A673 (cell line): ENCODE data around the gene DENND5B. TPM values are rescaled to one million over a fixed set of nuclear protein-coding genes. Genes with fewer than 3 reads are reported as not detected.

Experiments
- BruUV-seq: library from RNA; stranded (reverse); fragments of 400-500 nt; replicated peaks from 2 replicates; lab custom pipeline; 2021; lab: Mats Ljungman, UMichigan
- CTCF ChIA-PET: fragments of 300-600 bp; sonication (Branson Sonifier 250); formaldehyde crosslinking; loops from one replicate; lab custom pipeline; 2022; ENCODE audit warnings: antibody characterized with exemption; lab: Charles Lee
- POLR2A ChIA-PET: fragments of 300-600 bp; sonication (Branson Sonifier 250); formaldehyde crosslinking; loops from one replicate; lab custom pipeline; 2022; ENCODE audit warnings: antibody characterized with exemption; ENCODE audit not compliant: low non-redundant PET; lab: Charles Lee
- DNase-seq: peaks from one replicate; pipeline ENCODE4 v3.0.0-alpha.2; 2015; ENCODE audit warnings: low spot score
- H3K27ac ChIP-seq: fragments of 200-600 bp; sonication (generic); 2 replicates; pipeline ENCODE4 v1.5.1; 2016; ENCODE audit warnings: mixed run types, low read depth, mild to moderate bottlenecking, mixed read lengths, antibody characterized with exemption, low read length; ENCODE audit not compliant: poor library complexity, severe bottlenecking
- H3K27me3 ChIP-seq: fragments of 200-600 bp; sonication (generic); replicated peaks from 2 replicates; pipeline ENCODE4 v1.6.1; 2017; ENCODE audit warnings: mixed run types, low read depth, mild to moderate bottlenecking, mixed read lengths, antibody characterized with exemption, low read length; ENCODE audit not compliant: insufficient read depth, poor library complexity
- H3K36me3 ChIP-seq: fragments of 200-600 bp; sonication (generic); 2 replicates; pipeline ENCODE4 v1.6.1; 2016; ENCODE audit warnings: mixed run types, mild to moderate bottlenecking, mixed read lengths, antibody characterized with exemption, low read length; ENCODE audit not compliant: insufficient read depth, poor library complexity, severe bottlenecking
- H3K4me1 ChIP-seq: fragments of 200-600 bp; sonication (generic); 2 replicates; pipeline ENCODE4 v1.6.1; 2017; ENCODE audit warnings: mixed run types, mild to moderate bottlenecking, mixed read lengths, antibody characterized with exemption, low read length; ENCODE audit not compliant: insufficient read depth, poor library complexity, severe bottlenecking
- H3K4me3 ChIP-seq: fragments of 200-600 bp; sonication (generic); 2 replicates; pipeline ENCODE4 v1.5.1; 2016; ENCODE audit warnings: low read depth, mixed run types, mild to moderate bottlenecking, mixed read lengths, low read length; ENCODE audit not compliant: poor library complexity, severe bottlenecking
- H3K9me3 ChIP-seq: fragments of 200-600 bp; sonication (generic); 2 replicates; pipeline ENCODE4 v1.6.1; 2016; ENCODE audit warnings: mixed run types, low read depth, mild to moderate bottlenecking, mixed read lengths, antibody characterized with exemption, low read length; ENCODE audit not compliant: poor library complexity, severe bottlenecking
- EZH2 ChIP-seq: fragments of 200-600 bp; sonication (generic); IDR thresholded peaks from 2 replicates; pipeline ENCODE4 v1.6.1; 2017; ENCODE audit warnings: borderline replicate concordance, low read depth, mild to moderate bottlenecking, mixed read lengths, antibody characterized with exemption, low read length; ENCODE audit not compliant: poor library complexity, severe bottlenecking
- intact Hi-C: fragments of 100-400 bp; cut with micrococcal nuclease; formaldehyde crosslinking; loops from one replicate; pipeline ENCODE4 v1.10.0; 2022; ENCODE audit not compliant: unreplicated experiment
- total RNA-seq: library from RNA; stranded (reverse); gene quantifications from 2 replicates; pipeline ENCODE4 v1.2.3, GENCODE V29; 2021
- TF ChIP-seq, protein P1 (sequence below): fragments of 300-800, 200-600 bp; sonication (generic); conservative IDR thresholded peaks from 2 replicates; pipeline ENCODE4 v1.5.1; 2017; ENCODE audit warnings: low read depth, mild to moderate bottlenecking, antibody characterized with exemption, low read length, moderate library complexity, mixed read lengths

Gene DENND5B
- total RNA-seq, 1 experiment from 2014 or later, result 7.6 TPM

DNA sequence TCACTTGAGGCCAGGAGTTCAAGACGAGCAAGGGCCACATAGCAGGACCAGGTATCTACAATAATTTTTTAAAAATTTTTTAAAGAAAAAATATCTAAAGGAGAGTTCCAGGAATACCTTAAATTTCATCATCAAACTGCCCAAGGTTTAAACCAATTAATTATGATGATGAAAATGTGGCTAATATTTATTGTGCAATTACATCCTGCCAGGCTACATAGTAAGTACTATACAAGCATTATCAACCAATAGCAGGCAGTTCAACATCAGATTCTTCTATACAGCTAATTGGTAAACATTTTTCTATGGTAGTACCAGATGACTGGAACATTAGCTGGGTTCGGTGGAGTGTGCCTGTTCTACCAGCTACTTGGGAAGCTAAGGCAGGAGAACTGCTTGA lies 24.4 kb downstream of the DENND5B start:
- Histone ChIP-seq H3K4me3 (no peak overlapping the region), H3K4me1 (no peaks in the 10 kb centered on the region), H3K36me3 (no peaks in the 10 kb centered on the region), H3K27me3 (no peaks in the 10 kb centered on the region), H3K9me3 (no peaks in the 10 kb centered on the region), H3K27ac (no peak overlapping the region)
- DNase-seq, result no peak
- ChIA-PET POLR2A (no interaction called here), CTCF (no interaction called here)
- no TSS peak for BruUV-seq
- no peak for TF ChIP-seq EZH2
- TF ChIP-seq, protein P1, sequence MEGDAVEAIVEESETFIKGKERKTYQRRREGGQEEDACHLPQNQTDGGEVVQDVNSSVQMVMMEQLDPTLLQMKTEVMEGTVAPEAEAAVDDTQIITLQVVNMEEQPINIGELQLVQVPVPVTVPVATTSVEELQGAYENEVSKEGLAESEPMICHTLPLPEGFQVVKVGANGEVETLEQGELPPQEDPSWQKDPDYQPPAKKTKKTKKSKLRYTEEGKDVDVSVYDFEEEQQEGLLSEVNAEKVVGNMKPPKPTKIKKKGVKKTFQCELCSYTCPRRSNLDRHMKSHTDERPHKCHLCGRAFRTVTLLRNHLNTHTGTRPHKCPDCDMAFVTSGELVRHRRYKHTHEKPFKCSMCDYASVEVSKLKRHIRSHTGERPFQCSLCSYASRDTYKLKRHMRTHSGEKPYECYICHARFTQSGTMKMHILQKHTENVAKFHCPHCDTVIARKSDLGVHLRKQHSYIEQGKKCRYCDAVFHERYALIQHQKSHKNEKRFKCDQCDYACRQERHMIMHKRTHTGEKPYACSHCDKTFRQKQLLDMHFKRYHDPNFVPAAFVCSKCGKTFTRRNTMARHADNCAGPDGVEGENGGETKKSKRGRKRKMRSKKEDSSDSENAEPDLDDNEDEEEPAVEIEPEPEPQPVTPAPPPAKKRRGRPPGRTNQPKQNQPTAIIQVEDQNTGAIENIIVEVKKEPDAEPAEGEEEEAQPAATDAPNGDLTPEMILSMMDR, result no peak
- intact Hi-C loops, result no loop called here

GRCh38 chr12:31562594-31563328 lies 28.2 kb downstream of the DENND5B start:
- Histone ChIP-seq H3K9me3 (no peaks in the 10 kb centered on the region), H3K4me3 (no peak overlapping the region), H3K36me3 (no peaks in the 10 kb centered on the region), H3K27me3 (no peaks in the 10 kb centered on the region), H3K27ac (no peak overlapping the region), H3K4me1 (no peaks in the 10 kb centered on the region)
- DNase-seq, result no peak
- TF ChIP-seq, protein P1, result no peak
- no peak for TF ChIP-seq EZH2
- BruUV-seq, result no TSS peak
- ChIA-PET CTCF (no interaction called here), POLR2A (no interaction called here)
- intact Hi-C loops, result no loop called here

GRCh38 chr12:31560516-31560915 lies 30.4 kb downstream of the DENND5B start:
- no peaks in the 10 kb centered on the region for H3K4me1 ChIP-seq
- H3K27ac ChIP-seq, result no peak overlapping the region
- intact Hi-C loops, result no loop called here
- H3K36me3 ChIP-seq, result no peaks in the 10 kb centered on the region
- no peak for DNase-seq
- H3K9me3 ChIP-seq, result no peaks in the 10 kb centered on the region
- TF ChIP-seq, protein P1, result no peak
- no peak for TF ChIP-seq EZH2
- POLR2A ChIA-PET, result no interaction called here
- CTCF ChIA-PET, result no interaction called here
- BruUV-seq, result no TSS peak
- H3K27me3 ChIP-seq, result no peaks in the 10 kb centered on the region
- H3K4me3 ChIP-seq, result no peak overlapping the region
